Stimulated activated CD4-positive, alpha-beta T cell treated with anti-CD3 and anti-CD28 coated beads, TNF-alpha, amount 100 ng/mL, for 1 hour (primary cell): ENCODE data around the gene STK16.
"Not testable (repeated sequence)": the region's sequence is repeated elsewhere in the genome, so short reads cannot be mapped to it uniquely, and the experiment has no call there.

Source experiments
- DNase-seq, 3 donors: peaks; one replicate each; pipeline ENCODE4 v3.0.0-alpha.2; 2020; ENCODE audit warnings: low read depth in 3 of 3, low spot score in 1 of 3

STK16 gene

GRCh38 chr2:219286436-219287115 is 41.3 kb downstream of the STK16 start:
- no peak for DNase-seq

- DNase-seq, result not testable (repeated sequence)
These were observed 41.8 kb downstream of the STK16 start for GRCh38 chr2:219287116-219287440.

GRCh38 chr2:219287580-219288265 is 42.4 kb downstream of the STK16 start:
- no peak for DNase-seq

- no peak for DNase-seq
These were observed 43.9 kb downstream of the STK16 start for GRCh38 chr2:219289195-219289536.

- DNase-seq, result no peak
These were observed 44.5 kb downstream of the STK16 start for GRCh38 chr2:219289537-219290361.

- DNase-seq, result no peak
These were observed 45.3 kb downstream of the STK16 start for GRCh38 chr2:219290381-219291171.

- no peak for DNase-seq
These were observed 46.1 kb downstream of the STK16 start for GRCh38 chr2:219291394-219291793.

- DNase-seq, result no peak
These were observed 46.7 kb downstream of the STK16 start for GRCh38 chr2:219291910-219292490.

- DNase-seq, result no peak
These were observed 47.3 kb downstream of the STK16 start for GRCh38 chr2:219292616-219293015.

GRCh38 chr2:219293736-219294231 is 48.5 kb downstream of the STK16 start:
- DNase-seq, result no peak

- peak; percentile 64 to 87 (median 84) for DNase-seq
These were observed 49.4 kb downstream of the STK16 start for GRCh38 chr2:219294356-219295351.

- no peak for DNase-seq
These were observed 50.9 kb downstream of the STK16 start for GRCh38 chr2:219296142-219296541.

GRCh38 chr2:219296631-219297391 is 51.5 kb downstream of the STK16 start:
- no peak for DNase-seq

- no peak for DNase-seq
These were observed 52.6 kb downstream of the STK16 start for GRCh38 chr2:219297766-219298456.

GRCh38 chr2:219298759-219299371 is 53.6 kb downstream of the STK16 start:
- DNase-seq, result peak; percentile 72 to 92 (median 77)

GRCh38 chr2:219299372-219299760 is 54.1 kb downstream of the STK16 start:
- no peak for DNase-seq
